MM.1S (cell line): Measurements from ENCODE around the gene PLCB2.

Experiments used
- DNase-seq: peaks from one replicate; pipeline ENCODE4 v3.0.0-alpha.2; 2015
- H2AFZ ChIP-seq: fragments of 300-600 bp; sonication (generic); 2 replicates; pipeline ENCODE4 v1.6.0; 2016; ENCODE audit warnings: antibody characterized with exemption, low read length
- H3F3A ChIP-seq: fragments of 300-600 bp; sonication (generic); 2 replicates; pipeline ENCODE4 v1.6.1; 2016; ENCODE audit warnings: mild to moderate bottlenecking, antibody characterized with exemption, low read length, moderate library complexity, mixed read lengths; ENCODE audit not compliant: insufficient read depth
- H3K27ac ChIP-seq: fragments of 300-600 bp; sonication (generic); 2 replicates; pipeline ENCODE4 v1.5.1; 2016; ENCODE audit warnings: mild to moderate bottlenecking, low read length
- H3K27me3 ChIP-seq: fragments of 300-600 bp; sonication (generic); replicated peaks from 2 replicates; pipeline ENCODE4 v1.6.0; 2016; ENCODE audit warnings: low read length; ENCODE audit not compliant: insufficient read depth
- H3K36me3 ChIP-seq: fragments of 300-600 bp; sonication (generic); replicated peaks from 2 replicates; pipeline ENCODE4 v1.6.1; 2016; ENCODE audit warnings: mild to moderate bottlenecking, low read length, mixed read lengths; ENCODE audit not compliant: insufficient read depth
- H3K4me1 ChIP-seq: fragments of 300-600 bp; sonication (generic); 2 replicates; pipeline ENCODE4 v1.6.1; 2016; ENCODE audit warnings: low read length, mixed read lengths
- H3K4me2 ChIP-seq: fragments of 300-600 bp; sonication (generic); 2 replicates; pipeline ENCODE4 v1.6.0; 2016; ENCODE audit warnings: low read depth, low read length
- H3K4me3 ChIP-seq: fragments of 300-600 bp; sonication (generic); 2 replicates; pipeline ENCODE4 v1.5.1; 2016; ENCODE audit warnings: low read length, mixed read lengths
- H3K79me2 ChIP-seq: fragments of 300-600 bp; sonication (generic); 2 replicates; pipeline ENCODE4 v1.6.1; 2016; ENCODE audit warnings: mixed run types, low read length, mixed read lengths
- H3K9ac ChIP-seq: fragments of 300-600 bp; sonication (generic); 2 replicates; pipeline ENCODE4 v1.6.1; 2016; ENCODE audit warnings: low read length, mixed read lengths
- H3K9me2 ChIP-seq: fragments of 300-600 bp; sonication (generic); replicated peaks from 2 replicates; pipeline ENCODE4 v1.6.1; 2016; ENCODE audit warnings: mild to moderate bottlenecking, low read length, mixed read lengths; ENCODE audit not compliant: insufficient read depth
- H3K9me3 ChIP-seq: fragments of 300-600 bp; sonication (generic); replicated peaks from 2 replicates; pipeline ENCODE4 v1.6.1; 2016; ENCODE audit warnings: mild to moderate bottlenecking, low read length, mixed read lengths; ENCODE audit not compliant: insufficient read depth
- H4K20me1 ChIP-seq: fragments of 300-600 bp; sonication (generic); 2 replicates; pipeline ENCODE4 v1.6.1; 2016; ENCODE audit warnings: mild to moderate bottlenecking, low read length, moderate library complexity, mixed read lengths; ENCODE audit not compliant: insufficient read depth
- CTCF ChIP-seq: fragments of 300-600 bp; sonication (generic); IDR thresholded peaks from 2 replicates; pipeline ENCODE4 v1.5.1; 2016; ENCODE audit warnings: antibody characterized with exemption, low read length, mixed read lengths
- EZH2 ChIP-seq: fragments of 300-600 bp; sonication (generic); optimal IDR thresholded peaks from 2 replicates; pipeline ENCODE3; 2017; ENCODE audit warnings: low read depth, mild to moderate bottlenecking, antibody characterized with exemption, low read length, mixed read lengths
- EZH2phosphoT487 ChIP-seq: fragments of 300-600 bp; sonication (generic); IDR thresholded peaks from 2 replicates; pipeline ENCODE4 v1.6.1; 2018; ENCODE audit warnings: antibody characterized with exemption, low read length

Gene PLCB2

GRCh38 chr15:40349163-40349562 is 41.4 kb upstream of the PLCB2 start:
- peaks cover 4% of the 10 kb centered on the region; the same call in 1 of the 2 replicates for H3K27me3 ChIP-seq
- no peaks in the 10 kb centered on the region for H3K36me3 ChIP-seq
- no peak for TF ChIP-seq EZH2phosphoT487
- no peak for TF ChIP-seq EZH2
- no peak for TF ChIP-seq CTCF
- no peaks in the 10 kb centered on the region for H3K79me2 ChIP-seq
- H3F3A ChIP-seq: no peaks in the 10 kb centered on the region
- no peak overlapping the region for H3K9ac ChIP-seq
- H4K20me1 ChIP-seq: no peaks in the 10 kb centered on the region
- H3K9me3 ChIP-seq: no peaks in the 10 kb centered on the region
- no peak overlapping the region for H3K4me3 ChIP-seq
- DNase-seq: no peak
- no peaks in the 10 kb centered on the region for H3K4me1 ChIP-seq
- no peak overlapping the region for H2AFZ ChIP-seq
- H3K27ac ChIP-seq: no peak overlapping the region
- H3K9me2 ChIP-seq: no peaks in the 10 kb centered on the region
- H3K4me2 ChIP-seq: no peak overlapping the region

GRCh38 chr15:40348474-40348870 is 40.7 kb upstream of the PLCB2 start:
- no peak for DNase-seq
- H3K9ac ChIP-seq: no peak overlapping the region
- no peak overlapping the region for H3K27ac ChIP-seq
- H2AFZ ChIP-seq: no peak overlapping the region
- H3K36me3 ChIP-seq: no peaks in the 10 kb centered on the region
- H3K9me2 ChIP-seq: no peaks in the 10 kb centered on the region
- TF ChIP-seq EZH2: no peak
- TF ChIP-seq EZH2phosphoT487: no peak
- TF ChIP-seq CTCF: no peak
- no peaks in the 10 kb centered on the region for H3K4me1 ChIP-seq
- no peaks in the 10 kb centered on the region for H3K9me3 ChIP-seq
- H4K20me1 ChIP-seq: no peaks in the 10 kb centered on the region
- no peak overlapping the region for H3K4me2 ChIP-seq
- no peaks in the 10 kb centered on the region for H3K79me2 ChIP-seq
- no peak overlapping the region for H3K4me3 ChIP-seq
- H3K27me3 ChIP-seq: peaks cover under 1% of the 10 kb centered on the region; the same call in 1 of the 2 replicates
- no peaks in the 10 kb centered on the region for H3F3A ChIP-seq

GRCh38 chr15:40347559-40348473 is 40.1 kb upstream of the PLCB2 start:
- H3K9ac ChIP-seq: no peak overlapping the region
- no peaks in the 10 kb centered on the region for H3K9me3 ChIP-seq
- H3K27ac ChIP-seq: no peak overlapping the region
- no peaks in the 10 kb centered on the region for H3F3A ChIP-seq
- H3K4me2 ChIP-seq: no peak overlapping the region
- no peaks in the 10 kb centered on the region for H4K20me1 ChIP-seq
- no peaks in the 10 kb centered on the region for H3K27me3 ChIP-seq
- no peaks in the 10 kb centered on the region for H3K4me1 ChIP-seq
- no peaks in the 10 kb centered on the region for H3K9me2 ChIP-seq
- no peak for DNase-seq
- no peak overlapping the region for H3K4me3 ChIP-seq
- TF ChIP-seq EZH2 (no peak), CTCF (no peak), EZH2phosphoT487 (no peak)
- no peaks in the 10 kb centered on the region for H3K36me3 ChIP-seq
- no peak overlapping the region for H2AFZ ChIP-seq
- no peaks in the 10 kb centered on the region for H3K79me2 ChIP-seq
